Upper lobe of left lung (tissue), 6 donors: ENCODE results near the gene OAT. TPM values are rescaled to one million over a fixed set of nuclear protein-coding genes. Genes with fewer than 3 reads are reported as not detected.
A peak's percentile ranks its signal among the peaks of the same experiment; 100 is the strongest.
"Not testable (repeated sequence)": the region's sequence is repeated elsewhere in the genome, so short reads cannot be mapped to it uniquely, and the experiment has no call there.

Experiments
- ATAC-seq, 2 donors: fragments of 200-7000 bp; cut with Tn5 transposase; one replicate each; pipeline ENCODE4 v1.9.1; 2022; ENCODE audit warnings: mild to moderate bottlenecking in 2 of 2, moderate library complexity in 2 of 2; ENCODE audit not compliant: low FRiP score in 2 of 2
- DNase-seq, 2 donors: peaks; one replicate each; pipeline ENCODE4 v3.0.0-alpha.2; 2019 to 2020
- H3K27ac ChIP-seq, 4 donors: fragments of 200-600 bp; sonication (generic); one replicate each; pipeline ENCODE4 v1.5.1; 2016 to 2019
- H3K27me3 ChIP-seq, 4 donors: fragments of 200-600 bp; sonication (generic); one replicate each; pipeline ENCODE4 v1.5.1; 2017 to 2019
- H3K36me3 ChIP-seq, 4 donors: fragments of 200-600 bp; sonication (generic); one replicate each; pipeline ENCODE4 v1.5.1; 2016 to 2019
- H3K4me1 ChIP-seq, 4 donors: fragments of 200-600 bp; sonication (generic); one replicate each; pipeline ENCODE4 v1.5.1; 2018 to 2019
- H3K4me3 ChIP-seq, 4 donors: fragments of 200-600 bp; sonication (generic); one replicate each; pipeline ENCODE4 v1.5.1; 2017 to 2019; ENCODE audit warnings: mild to moderate bottlenecking in 2 of 4, moderate library complexity in 1 of 4
- H3K9me3 ChIP-seq, 4 donors: fragments of 200-600 bp; sonication (generic); one replicate each; pipeline ENCODE4 v1.5.1; 2018 to 2019
- EP300 ChIP-seq, 4 donors: sonication (generic); formaldehyde crosslinking; IDR thresholded peaks; one replicate each; pipeline ENCODE4 v1.5.1; 2017; ENCODE audit warnings: antibody characterized with exemption in 4 of 4, control low read depth in 2 of 4
- POLR2A ChIP-seq, 4 donors: fragments of 450-650 bp; IDR thresholded peaks; one replicate each; pipeline ENCODE4 v1.5.1; 2016 to 2017; ENCODE audit warnings: antibody characterized with exemption in 4 of 4, mild to moderate bottlenecking in 2 of 4
- POLR2AphosphoS5 ChIP-seq, 2 donors: sonication (generic); formaldehyde crosslinking; IDR thresholded peaks; one replicate each; pipeline ENCODE4 v1.5.1; 2017; ENCODE audit warnings: antibody characterized with exemption in 2 of 2
- WGBS, 2 donors: methylation state at CpG; one replicate each; pipeline ENCODE4 v1.1.5; 2017 to 2018; 5-methylcytosine and 5-hydroxymethylcytosine counted together
- total RNA-seq, 6 donors: library from RNA; depleted of rRNA in 4 of 6; stranded (reverse); fragments of >200 nt in 4 of 6; gene quantifications; one replicate each; pipeline versions ENCODE4 v1.1.0 to v1.2.1, GENCODE V29; 2016 to 2021
- TF ChIP-seq, protein P1 (sequence below), 6 experiments: fragments of 450-650 bp in 4 of 6; fragments of 200-600 bp in 2 of 6; sonication (generic) in 2 of 6; IDR thresholded peaks; one replicate each; pipeline ENCODE4 v1.5.1; 2016 to 2019; ENCODE audit warnings: antibody characterized with exemption in 6 of 6
- donor health status: DM: no; HTN: no; CAD: no; lungs with moderate emphysema.
- donor health status: DM: no; HTN: yes; CAD: no; lungs with severe emphysema.

OAT gene
- total RNA-seq, 6 donors from 2014 or later: 21.0 to 82.7 (median 48.0) TPM

DNA sequence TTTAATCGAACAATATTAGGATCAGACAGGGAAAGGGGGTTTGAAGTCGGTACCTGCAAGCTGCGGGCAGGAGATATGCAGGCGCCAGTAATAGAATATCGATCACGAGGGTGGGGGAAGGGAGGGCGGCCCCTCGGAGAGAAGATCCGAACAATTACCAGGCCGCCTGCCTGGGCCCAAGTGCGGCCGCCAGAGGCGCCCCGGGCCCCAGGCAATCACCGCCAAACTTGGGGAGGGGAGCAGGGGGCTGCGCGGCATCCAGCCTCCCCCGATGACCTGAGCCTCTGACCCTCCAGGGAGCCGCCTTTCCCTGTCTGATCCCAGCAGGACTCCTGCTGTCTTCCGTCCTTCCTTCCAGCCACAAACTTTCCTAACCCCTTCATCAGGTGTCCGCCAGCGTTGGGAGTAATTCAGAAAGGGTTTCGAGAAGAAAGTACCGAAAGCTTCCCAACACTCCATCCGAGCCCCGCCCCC, 30.0 kb upstream of the OAT start:
- no peak for DNase-seq
- no peak for ATAC-seq
- no peak for TF ChIP-seq EP300 (IDR thresholded peaks at IDR 0.05)
- TF ChIP-seq POLR2AphosphoS5 (IDR thresholded peaks at IDR 0.05): no peak
- TF ChIP-seq, protein P1, sequence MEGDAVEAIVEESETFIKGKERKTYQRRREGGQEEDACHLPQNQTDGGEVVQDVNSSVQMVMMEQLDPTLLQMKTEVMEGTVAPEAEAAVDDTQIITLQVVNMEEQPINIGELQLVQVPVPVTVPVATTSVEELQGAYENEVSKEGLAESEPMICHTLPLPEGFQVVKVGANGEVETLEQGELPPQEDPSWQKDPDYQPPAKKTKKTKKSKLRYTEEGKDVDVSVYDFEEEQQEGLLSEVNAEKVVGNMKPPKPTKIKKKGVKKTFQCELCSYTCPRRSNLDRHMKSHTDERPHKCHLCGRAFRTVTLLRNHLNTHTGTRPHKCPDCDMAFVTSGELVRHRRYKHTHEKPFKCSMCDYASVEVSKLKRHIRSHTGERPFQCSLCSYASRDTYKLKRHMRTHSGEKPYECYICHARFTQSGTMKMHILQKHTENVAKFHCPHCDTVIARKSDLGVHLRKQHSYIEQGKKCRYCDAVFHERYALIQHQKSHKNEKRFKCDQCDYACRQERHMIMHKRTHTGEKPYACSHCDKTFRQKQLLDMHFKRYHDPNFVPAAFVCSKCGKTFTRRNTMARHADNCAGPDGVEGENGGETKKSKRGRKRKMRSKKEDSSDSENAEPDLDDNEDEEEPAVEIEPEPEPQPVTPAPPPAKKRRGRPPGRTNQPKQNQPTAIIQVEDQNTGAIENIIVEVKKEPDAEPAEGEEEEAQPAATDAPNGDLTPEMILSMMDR (IDR thresholded peaks at IDR 0.05): no peak
- no peak for TF ChIP-seq POLR2A (IDR thresholded peaks at IDR 0.05)
- no peak overlapping the region for H3K27ac ChIP-seq
- no peaks in the 10 kb centered on the region for H3K9me3 ChIP-seq
- peaks cover 11 to 38% (median 23%) of the 10 kb centered on the region in 4 donors for H3K4me1 ChIP-seq
- 3 to 4% methylated on average over 19 to 26 of the region's 26 CpGs for WGBS, 2 donors
- peaks cover 0 to 47% (median 31%) of the 10 kb centered on the region in 4 donors for H3K27me3 ChIP-seq
- H3K4me3 ChIP-seq: peak overlapping the region in 1 of 4 donors; percentile 6
- no peaks in the 10 kb centered on the region for H3K36me3 ChIP-seq

DNA sequence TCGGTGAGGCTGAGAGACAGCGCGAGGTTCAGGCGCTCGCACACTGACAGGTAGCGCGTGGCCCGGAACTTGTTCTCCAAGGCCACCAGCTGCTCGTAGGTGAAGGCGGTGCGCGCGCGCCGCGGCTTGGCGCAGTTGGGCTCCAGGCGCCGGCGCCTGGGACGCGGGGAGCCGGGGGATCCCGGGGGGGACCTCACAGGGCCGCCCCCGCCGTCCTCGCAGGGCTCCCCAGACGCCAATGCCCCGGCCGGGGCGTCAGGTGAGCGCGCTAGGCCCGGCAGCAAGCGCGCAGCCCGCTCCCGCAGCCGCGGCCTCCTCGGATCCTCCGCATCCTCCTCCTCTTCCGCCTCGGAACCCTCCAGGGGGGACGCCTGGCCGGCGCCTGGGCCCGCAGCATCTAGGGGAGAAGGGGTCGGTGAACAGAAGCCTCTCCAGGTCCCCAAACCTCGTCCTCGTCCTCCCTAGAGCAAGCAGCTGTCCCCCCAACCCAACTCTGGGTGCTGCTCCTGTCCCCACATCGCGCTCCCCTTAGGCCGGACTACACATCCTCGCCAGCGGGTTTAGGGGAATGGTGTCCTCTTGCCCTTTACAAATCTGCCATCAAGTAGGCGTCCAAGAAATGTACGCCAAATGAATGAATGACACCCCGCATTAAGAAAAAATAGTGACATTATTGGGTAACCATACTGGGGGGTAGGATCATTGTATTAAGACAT, 29.2 kb upstream of the OAT start:
- Histone ChIP-seq H3K27me3 (peaks cover 0 to 45% (median 30%) of the 10 kb centered on the region in 4 donors), H3K9me3 (no peaks in the 10 kb centered on the region), H3K4me1 (peaks cover 11 to 38% (median 23%) of the 10 kb centered on the region in 4 donors), H3K4me3 (peak overlapping the region in 2 of 4 donors; percentile 9 to 28), H3K36me3 (no peaks in the 10 kb centered on the region), H3K27ac (no peak overlapping the region)
- no peak for ATAC-seq
- 1 to 3% methylated on average over 17 to 21 of the region's 60 CpGs for WGBS, 2 donors
- DNase-seq: peak in 1 of 2 donors; percentile 79
- TF ChIP-seq POLR2AphosphoS5 (IDR thresholded peaks at IDR 0.05) (no peak), EP300 (IDR thresholded peaks at IDR 0.05) (no peak), POLR2A (IDR thresholded peaks at IDR 0.05) (no peak)
- TF ChIP-seq, protein P1 (IDR thresholded peaks at IDR 0.05): no peak

DNA sequence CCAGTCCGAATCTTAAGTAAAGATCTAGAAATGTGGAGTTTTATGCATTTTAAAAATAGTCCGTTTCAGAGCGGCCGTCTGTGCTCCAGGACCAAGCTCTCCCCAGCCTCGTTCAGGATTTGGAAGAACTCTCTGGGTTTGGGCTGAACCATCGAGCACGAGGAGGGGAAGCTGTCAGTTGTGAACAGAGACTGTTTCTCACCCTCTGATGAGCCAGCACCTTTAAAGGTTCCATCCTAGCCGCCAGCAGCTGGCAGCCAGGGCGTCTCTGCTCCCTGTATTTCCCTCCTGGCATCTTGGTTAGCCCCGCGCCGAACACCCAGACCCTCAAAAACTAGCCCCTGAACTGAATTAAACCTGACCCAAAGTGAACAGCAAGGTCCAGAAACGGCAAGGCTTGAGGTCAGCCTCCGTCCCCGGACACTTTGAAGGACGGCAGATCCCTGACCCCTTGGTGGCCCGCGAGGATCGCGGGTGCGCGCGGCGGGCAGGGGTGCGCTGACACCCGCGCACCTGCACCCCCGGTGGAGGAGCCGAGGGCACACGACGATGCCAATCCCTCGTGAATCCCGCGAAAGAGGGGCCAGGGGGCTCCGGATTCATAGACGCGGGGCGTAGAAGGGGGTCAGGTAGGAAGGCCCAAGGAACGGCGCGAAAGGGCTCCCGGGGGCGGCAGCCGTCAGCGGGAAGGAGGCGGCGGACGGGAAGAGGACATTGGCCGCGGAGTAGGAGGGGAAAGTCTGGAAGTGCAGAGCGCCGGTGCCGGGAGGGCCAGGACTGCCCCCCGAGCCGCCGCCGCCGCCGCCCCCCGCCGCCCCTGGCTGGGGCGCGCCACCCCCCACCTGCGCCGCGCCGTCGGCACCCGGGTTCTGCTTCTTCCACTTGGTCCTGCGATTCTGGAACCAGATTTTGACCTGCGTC, 28.4 kb upstream of the OAT start:
- ATAC-seq: no peak
- TF ChIP-seq EP300 (IDR thresholded peaks at IDR 0.05) (no peak), POLR2AphosphoS5 (IDR thresholded peaks at IDR 0.05) (no peak), POLR2A (IDR thresholded peaks at IDR 0.05) (no peak)
- TF ChIP-seq, protein P1 (IDR thresholded peaks at IDR 0.05): no peak
- Histone ChIP-seq H3K9me3 (no peaks in the 10 kb centered on the region), H3K27me3 (peaks cover 0 to 45% (median 29%) of the 10 kb centered on the region in 4 donors), H3K36me3 (no peaks in the 10 kb centered on the region), H3K4me1 (peaks cover 11 to 38% (median 23%) of the 10 kb centered on the region in 4 donors), H3K27ac (no peak overlapping the region), H3K4me3 (peak overlapping the region in 2 of 4 donors; percentile 9 to 28)
- DNase-seq: peak in 1 of 2 donors; percentile 71
- WGBS, 2 donors: 19 to 21% methylated on average over 31 to 54 of the region's 71 CpGs

DNA sequence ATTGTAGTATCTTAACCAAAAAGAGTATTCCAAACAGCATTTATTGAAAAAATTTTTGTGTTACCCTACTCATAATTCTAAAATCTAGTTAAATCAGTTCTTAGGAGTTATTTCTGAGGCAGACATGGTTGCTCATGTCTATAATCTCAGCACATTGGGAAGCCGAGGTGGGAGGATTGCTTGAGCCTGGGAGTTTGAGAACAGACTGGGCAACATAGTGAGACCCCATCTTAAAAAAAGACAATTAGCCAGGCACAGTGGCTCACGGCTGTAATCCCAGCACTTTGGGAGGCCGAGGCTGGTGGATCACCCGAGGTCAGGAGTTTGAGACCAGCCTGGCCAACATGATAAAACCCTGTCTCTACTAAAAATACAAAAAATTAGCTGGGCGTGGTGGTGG, 23.0 kb upstream of the OAT start:
- H3K4me3 ChIP-seq, H3K27me3 ChIP-seq, H3K36me3 ChIP-seq, DNase-seq, H3K4me1 ChIP-seq, H3K9me3 ChIP-seq, H3K27ac ChIP-seq, ATAC-seq: not testable (repeated sequence)
- 87 to 89% methylated on average over 5 of the region's 5 CpGs for WGBS, 2 donors

DNA sequence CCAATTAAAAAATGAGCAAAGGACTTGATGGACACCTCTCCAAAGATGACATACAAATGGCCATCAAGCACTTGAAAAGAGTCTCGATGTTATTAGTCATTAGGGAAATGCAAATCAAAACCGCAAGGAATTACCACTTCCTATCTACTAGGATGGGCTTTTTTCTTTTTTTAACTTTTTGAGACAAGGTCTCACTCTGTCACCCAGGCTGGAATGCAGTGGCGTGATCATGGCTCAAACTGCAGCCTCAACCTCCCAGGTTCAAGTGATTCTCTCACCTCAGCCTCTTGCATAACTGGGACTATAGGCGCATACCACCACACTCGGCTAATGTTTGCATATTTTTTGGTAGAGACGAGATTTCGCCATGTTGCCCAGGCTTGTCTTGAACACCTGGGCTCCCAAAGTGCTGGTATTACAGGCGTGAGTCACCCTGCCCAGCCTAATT, 17.5 kb upstream of the OAT start:
- no peak overlapping the region for H3K4me3 ChIP-seq
- TF ChIP-seq EP300 (IDR thresholded peaks at IDR 0.05) (no peak), POLR2AphosphoS5 (IDR thresholded peaks at IDR 0.05) (no peak), POLR2A (IDR thresholded peaks at IDR 0.05) (no peak)
- TF ChIP-seq, protein P1 (IDR thresholded peaks at IDR 0.05): no peak

DNA sequence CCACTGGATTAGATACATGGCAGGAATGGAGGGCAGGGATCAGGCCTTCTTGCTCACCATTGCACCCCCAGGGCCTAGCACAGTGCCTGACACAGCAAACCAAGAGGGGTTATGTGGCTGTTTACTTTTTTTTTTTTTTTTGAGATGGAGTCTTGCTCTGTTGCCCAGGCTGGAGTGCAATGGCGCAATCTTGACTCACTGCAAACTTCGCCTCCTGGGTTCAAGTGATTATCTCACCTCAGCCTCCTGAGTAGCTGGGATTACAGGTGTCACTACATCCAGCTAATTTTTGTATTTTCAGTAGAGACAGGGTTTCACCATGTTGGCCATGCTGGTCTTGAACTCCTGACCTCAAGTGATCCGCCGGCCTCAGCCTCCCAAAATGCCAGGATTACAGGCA, 17.0 kb upstream of the OAT start:
- ATAC-seq, H3K36me3 ChIP-seq, H3K27me3 ChIP-seq, H3K4me1 ChIP-seq, H3K4me3 ChIP-seq, DNase-seq, H3K9me3 ChIP-seq, H3K27ac ChIP-seq: not testable (repeated sequence)
- WGBS, 2 donors: 87 to 92% methylated on average over 2 to 4 of the region's 4 CpGs

More for the DNA sequence above, 17.5 kb upstream of the OAT start:
- H3K4me1 ChIP-seq: no peaks in the 10 kb centered on the region
- H3K27me3 ChIP-seq: no peaks in the 10 kb centered on the region
- DNase-seq (no peak), ATAC-seq (no peak)
- H3K9me3 ChIP-seq: no peaks in the 10 kb centered on the region
- no peak overlapping the region for H3K27ac ChIP-seq
- WGBS, 2 donors: 66 to 73% methylated on average over 8 of the region's 8 CpGs
- H3K36me3 ChIP-seq: no peaks in the 10 kb centered on the region
